Parathyroid adenoma (tissue), 2 donors: ENCODE data around the gene ODF4.

Source experiments
- H2AFZ ChIP-seq: fragments of 300-600 bp; sonication (generic); one replicate; pipeline ENCODE4 v1.7.0; 2017; ENCODE audit warnings: antibody characterized with exemption, mild to moderate bottlenecking
- H3K27ac ChIP-seq: fragments of 300-600 bp; sonication (generic); one replicate; pipeline ENCODE4 v1.7.0; 2017
- H3K27me3 ChIP-seq: fragments of 300-600 bp; sonication (generic); one replicate; pipeline ENCODE4 v1.7.0; 2017; ENCODE audit warnings: low read length; ENCODE audit not compliant: control insufficient read depth, insufficient read depth
- H3K36me3 ChIP-seq: fragments of 300-600 bp; sonication (generic); one replicate; pipeline ENCODE4 v1.7.0; 2017; ENCODE audit warnings: low read length; ENCODE audit not compliant: control insufficient read depth, insufficient read depth
- H3K4me1 ChIP-seq: fragments of 300-600 bp; sonication (generic); one replicate; pipeline ENCODE4 v1.7.0; 2017; ENCODE audit warnings: control low read depth
- H3K4me2 ChIP-seq: fragments of 300-600 bp; sonication (generic); one replicate; pipeline ENCODE4 v1.7.0; 2017; ENCODE audit warnings: low read length
- H3K4me3 ChIP-seq: fragments of 300-600 bp; sonication (generic); one replicate; pipeline ENCODE4 v1.7.0; 2017; ENCODE audit warnings: low read depth, low read length
- H3K79me2 ChIP-seq: fragments of 300-600 bp; sonication (generic); one replicate; pipeline ENCODE4 v1.7.0; 2017; ENCODE audit warnings: control low read depth
- H3K9ac ChIP-seq: fragments of 300-600 bp; sonication (generic); one replicate; pipeline ENCODE4 v1.7.0; 2017; ENCODE audit warnings: mild to moderate bottlenecking
- H3K9me3 ChIP-seq: fragments of 300-600 bp; sonication (generic); one replicate; pipeline ENCODE4 v1.7.0; 2017; ENCODE audit warnings: low read length; ENCODE audit not compliant: control insufficient read depth
- TF ChIP-seq, protein P1 (sequence below): fragments of 300-600 bp; sonication (generic); IDR thresholded peaks from one replicate; pipeline ENCODE4 v1.7.0; 2017; ENCODE audit warnings: antibody characterized with exemption, mild to moderate bottlenecking
- donor health status: primary hyperparathyroidism.

ODF4 gene

DNA sequence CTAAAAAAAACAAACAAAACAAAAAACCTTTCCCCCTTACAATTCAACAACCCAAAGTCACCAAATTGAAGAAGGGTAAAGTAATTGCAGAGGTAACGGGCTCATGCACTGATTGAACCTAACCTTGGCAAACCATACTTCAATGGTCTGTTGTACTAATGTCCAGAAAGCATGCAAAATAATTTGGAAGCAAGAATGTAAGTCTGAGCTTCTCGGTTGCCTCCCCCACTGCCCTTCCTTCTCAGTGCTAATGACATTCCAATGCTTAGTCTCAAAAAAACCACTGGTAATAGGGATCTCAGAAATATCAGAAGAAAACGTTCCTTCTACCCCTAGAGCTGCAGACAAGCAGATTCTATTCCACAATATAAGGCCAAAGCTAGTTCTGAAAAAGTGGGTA lies 21.1 kb downstream of the ODF4 start:
- Histone ChIP-seq H2AFZ (no peak overlapping the region), H3K9me3 (no peaks in the 10 kb centered on the region), H3K27me3 (no peaks in the 10 kb centered on the region), H3K4me3 (no peak overlapping the region), H3K4me2 (no peak overlapping the region), H3K79me2 (no peaks in the 10 kb centered on the region), H3K9ac (no peak overlapping the region), H3K36me3 (no peaks in the 10 kb centered on the region), H3K27ac (no peak overlapping the region), H3K4me1 (no peaks in the 10 kb centered on the region)
- TF ChIP-seq, protein P1, sequence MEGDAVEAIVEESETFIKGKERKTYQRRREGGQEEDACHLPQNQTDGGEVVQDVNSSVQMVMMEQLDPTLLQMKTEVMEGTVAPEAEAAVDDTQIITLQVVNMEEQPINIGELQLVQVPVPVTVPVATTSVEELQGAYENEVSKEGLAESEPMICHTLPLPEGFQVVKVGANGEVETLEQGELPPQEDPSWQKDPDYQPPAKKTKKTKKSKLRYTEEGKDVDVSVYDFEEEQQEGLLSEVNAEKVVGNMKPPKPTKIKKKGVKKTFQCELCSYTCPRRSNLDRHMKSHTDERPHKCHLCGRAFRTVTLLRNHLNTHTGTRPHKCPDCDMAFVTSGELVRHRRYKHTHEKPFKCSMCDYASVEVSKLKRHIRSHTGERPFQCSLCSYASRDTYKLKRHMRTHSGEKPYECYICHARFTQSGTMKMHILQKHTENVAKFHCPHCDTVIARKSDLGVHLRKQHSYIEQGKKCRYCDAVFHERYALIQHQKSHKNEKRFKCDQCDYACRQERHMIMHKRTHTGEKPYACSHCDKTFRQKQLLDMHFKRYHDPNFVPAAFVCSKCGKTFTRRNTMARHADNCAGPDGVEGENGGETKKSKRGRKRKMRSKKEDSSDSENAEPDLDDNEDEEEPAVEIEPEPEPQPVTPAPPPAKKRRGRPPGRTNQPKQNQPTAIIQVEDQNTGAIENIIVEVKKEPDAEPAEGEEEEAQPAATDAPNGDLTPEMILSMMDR, result no peak

DNA sequence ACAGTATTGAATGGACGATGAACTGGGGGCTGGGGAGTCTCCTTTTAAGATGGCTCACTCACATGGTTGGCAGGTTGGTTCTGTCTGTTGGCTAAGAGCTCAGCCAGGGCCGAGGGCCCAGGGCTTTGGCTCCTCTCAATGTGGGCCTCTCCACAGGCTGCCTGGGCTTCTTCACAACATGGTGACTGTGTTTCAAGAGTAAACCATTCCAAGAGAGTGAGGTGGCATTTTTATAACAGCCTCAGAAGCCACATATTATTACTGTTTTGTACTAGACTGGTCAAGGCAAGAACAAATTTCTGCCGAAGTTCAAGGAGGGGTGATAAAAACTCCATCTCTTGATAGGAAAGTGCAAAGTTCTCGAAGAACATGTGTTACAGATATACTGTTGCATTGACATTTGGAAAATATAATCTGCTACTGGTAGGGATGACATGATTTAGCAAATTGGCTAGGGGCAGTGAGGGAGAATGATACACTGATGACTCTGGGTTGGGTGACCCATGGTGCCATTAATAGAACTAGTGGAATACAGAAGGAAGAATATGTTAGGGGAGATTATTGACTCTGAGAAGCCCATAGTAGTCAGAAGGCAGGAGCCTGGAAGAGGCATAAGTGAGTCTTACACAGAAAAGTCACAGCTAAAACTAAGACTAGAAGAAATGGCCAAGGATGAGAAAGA lies 23.2 kb downstream of the ODF4 start:
- Histone ChIP-seq H3K79me2 (no peaks in the 10 kb centered on the region), H3K4me1 (no peaks in the 10 kb centered on the region), H3K4me3 (no peak overlapping the region), H3K36me3 (no peaks in the 10 kb centered on the region), H2AFZ (no peak overlapping the region), H3K27me3 (no peaks in the 10 kb centered on the region), H3K27ac (no peak overlapping the region), H3K4me2 (no peak overlapping the region), H3K9me3 (no peaks in the 10 kb centered on the region), H3K9ac (no peak overlapping the region)
- TF ChIP-seq, protein P1, result no peak

DNA sequence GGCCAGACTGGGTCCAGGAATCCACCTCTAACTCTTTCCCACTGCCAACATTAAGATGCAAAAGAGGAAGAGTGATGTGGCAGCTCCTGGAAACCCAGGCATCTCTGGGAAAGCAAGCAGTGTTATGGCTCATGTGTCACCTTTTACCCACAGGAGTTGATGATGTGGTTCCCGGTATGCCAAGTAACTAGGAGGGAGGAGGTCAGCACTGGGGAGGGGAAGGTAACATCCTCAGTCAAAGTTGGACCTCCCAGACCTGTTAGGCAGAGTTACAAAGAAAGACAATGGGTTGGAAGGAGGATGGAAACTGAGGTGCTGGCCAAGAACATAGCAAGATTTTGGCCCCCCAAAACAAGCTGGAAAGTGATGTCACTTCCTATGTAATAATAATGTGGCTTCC lies 25.5 kb downstream of the ODF4 start:
- H3K9me3 ChIP-seq, result no peaks in the 10 kb centered on the region
- no peak overlapping the region for H3K27ac ChIP-seq
- H3K4me3 ChIP-seq, result no peak overlapping the region
- H3K9ac ChIP-seq, result no peak overlapping the region
- H3K36me3 ChIP-seq, result no peaks in the 10 kb centered on the region
- no peak overlapping the region for H2AFZ ChIP-seq
- H3K27me3 ChIP-seq, result no peaks in the 10 kb centered on the region
- H3K4me1 ChIP-seq, result no peaks in the 10 kb centered on the region
- no peak overlapping the region for H3K4me2 ChIP-seq
- TF ChIP-seq, protein P1, result no peak
- no peaks in the 10 kb centered on the region for H3K79me2 ChIP-seq

DNA sequence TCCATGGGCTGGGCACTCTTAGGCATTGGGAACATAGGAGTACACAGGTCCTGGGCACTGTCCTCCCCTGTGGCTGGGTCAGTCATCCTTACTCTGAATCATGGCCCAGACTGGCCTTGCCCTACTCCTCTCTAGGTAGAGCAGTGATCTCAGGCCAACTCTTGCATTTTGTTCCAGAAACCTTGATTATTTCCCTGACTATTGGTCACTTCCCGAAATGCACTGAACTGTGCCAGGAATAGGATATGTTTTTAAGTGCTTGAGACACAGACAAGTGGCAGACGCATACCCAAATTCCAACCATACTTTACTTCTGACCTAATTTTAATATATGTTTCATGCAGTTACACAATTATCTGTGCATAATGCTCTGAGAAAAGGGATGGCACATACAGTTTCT lies 26.6 kb downstream of the ODF4 start:
- H3K9me3 ChIP-seq, result no peaks in the 10 kb centered on the region
- peaks cover 2% of the 10 kb centered on the region for H3K4me1 ChIP-seq
- H3K27ac ChIP-seq, result no peak overlapping the region
- TF ChIP-seq, protein P1, result no peak
- no peaks in the 10 kb centered on the region for H3K27me3 ChIP-seq
- no peak overlapping the region for H2AFZ ChIP-seq
- H3K9ac ChIP-seq, result no peak overlapping the region
- no peaks in the 10 kb centered on the region for H3K79me2 ChIP-seq
- H3K36me3 ChIP-seq, result no peaks in the 10 kb centered on the region
- no peak overlapping the region for H3K4me3 ChIP-seq
- H3K4me2 ChIP-seq, result no peak overlapping the region

DNA sequence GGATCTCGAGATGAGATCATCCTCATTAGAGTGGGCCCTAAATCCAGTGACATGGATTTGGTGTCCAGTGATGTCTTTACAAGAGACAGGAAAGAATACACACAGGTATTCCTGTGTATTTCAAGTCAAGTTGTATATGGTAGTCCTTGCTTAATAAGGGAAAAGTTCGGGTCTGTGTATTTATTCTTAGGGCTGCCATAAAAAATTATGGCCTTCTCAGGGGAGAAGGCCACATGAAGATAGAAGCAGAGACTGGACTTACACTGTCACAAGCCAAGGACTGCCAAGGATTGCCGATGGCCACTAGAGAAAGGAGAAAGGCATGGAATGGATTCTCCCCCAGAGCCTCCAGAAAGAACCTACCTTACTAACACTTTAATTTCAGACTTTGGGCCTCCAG lies 28.6 kb downstream of the ODF4 start:
- Histone ChIP-seq H3K4me2 (no peak overlapping the region), H3K9me3 (no peaks in the 10 kb centered on the region), H2AFZ (no peak overlapping the region), H3K9ac (no peak overlapping the region), H3K27ac (no peak overlapping the region), H3K27me3 (no peaks in the 10 kb centered on the region), H3K79me2 (no peaks in the 10 kb centered on the region), H3K36me3 (no peaks in the 10 kb centered on the region), H3K4me1 (peaks cover 6% of the 10 kb centered on the region), H3K4me3 (no peak overlapping the region)
- TF ChIP-seq, protein P1, result no peak
